Breast epithelium (tissue), 4 donors: ENCODE results near the gene DISP3. TPM values are rescaled to one million over a fixed set of nuclear protein-coding genes. Genes with fewer than 3 reads are reported as not detected.

ENCODE experiments used
- DNase-seq, 2 donors: peaks; one replicate each; pipeline ENCODE4 v3.0.0-alpha.2; 2019; ENCODE audit warnings: low spot score in 2 of 2
- H3K27ac ChIP-seq, 2 donors: fragments of 200-600 bp; sonication (generic) in 1 of 2; one replicate each; pipeline ENCODE4 v1.5.1; 2016 to 2019; ENCODE audit warnings: mild to moderate bottlenecking in 1 of 2
- H3K27me3 ChIP-seq, 2 donors: fragments of 200-600 bp; sonication (generic) in 1 of 2; one replicate each; pipeline versions ENCODE4 v1.5.1 to v1.6.0; 2017 to 2019; ENCODE audit warnings: control low read depth in 1 of 2, mild to moderate bottlenecking in 1 of 2
- H3K36me3 ChIP-seq: fragments of 200-600 bp; one replicate; pipeline ENCODE4 v1.5.1; 2019
- H3K4me1 ChIP-seq, 2 donors: fragments of 200-600 bp; sonication (generic); one replicate each; pipeline ENCODE4 v1.5.1; 2016 to 2019; ENCODE audit warnings: control low read depth in 1 of 2
- H3K4me3 ChIP-seq, 3 donors: fragments of 200-600 bp; sonication (generic); 1 replicate in 2 of 3; 2 replicates in 1 of 3; pipeline ENCODE4 v1.5.1; 2016 to 2019; ENCODE audit warnings: mild to moderate bottlenecking in 3 of 3, moderate library complexity in 2 of 3
- H3K9me3 ChIP-seq, 2 donors: fragments of 200-600 bp; sonication (generic) in 1 of 2; one replicate each; pipeline ENCODE4 v1.5.1; 2016 to 2019; ENCODE audit warnings: control low read depth in 1 of 2
- POLR2A ChIP-seq: fragments of 450-650 bp; IDR thresholded peaks from one replicate; pipeline ENCODE4 v1.6.1; 2016; ENCODE audit warnings: antibody characterized with exemption, mild to moderate bottlenecking, moderate library complexity
- POLR2AphosphoS5 ChIP-seq, 3 donors: sonication (generic); formaldehyde crosslinking; IDR thresholded peaks; one replicate each; pipeline ENCODE4 v1.6.1; 2017; ENCODE audit warnings: antibody characterized with exemption in 3 of 3
- intact Hi-C: fragments of 100-400 bp; cut with DNase I; formaldehyde crosslinking; loops from one replicate; pipeline ENCODE4 v1.15.1; 2023; ENCODE audit warnings: low total_unique reads
- total RNA-seq, 3 donors: library from RNA; depleted of rRNA; stranded (reverse); fragments of >200 nt; gene quantifications; one replicate each; pipeline ENCODE4 v1.1.0, GENCODE V29; 2016
- TF ChIP-seq, protein P1 (sequence below), 3 donors: fragments of 450-650 bp; IDR thresholded peaks; one replicate each; pipeline ENCODE4 v1.5.1; 2016 to 2017; ENCODE audit warnings: antibody characterized with exemption in 3 of 3, mild to moderate bottlenecking in 3 of 3, moderate library complexity in 3 of 3

Gene DISP3
- total RNA-seq, 3 donors from 2014 or later = 0.88 TPM; not detected in 2

DNA sequence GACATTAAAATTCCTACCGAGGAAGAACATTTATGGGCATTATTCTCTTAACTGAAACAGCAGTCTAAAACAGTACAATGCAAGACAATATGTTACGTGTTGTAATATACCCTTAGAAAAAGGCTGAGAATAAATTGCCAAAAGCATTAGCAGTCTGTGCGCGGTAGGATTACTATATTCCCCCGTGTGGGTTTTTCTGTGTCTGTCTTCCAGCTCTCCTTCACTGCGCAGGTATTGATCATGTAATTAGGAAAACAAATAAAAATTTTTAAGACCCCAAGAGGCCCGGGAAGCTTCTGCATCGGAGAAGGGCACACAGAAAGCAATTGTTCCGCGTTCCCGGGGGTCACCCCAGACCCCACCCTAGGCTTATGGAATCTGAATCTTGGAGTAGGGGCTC lies 106.4 kb downstream of the DISP3 start:
- Histone ChIP-seq H3K9me3 (peaks cover 0 to 3% of the 10 kb centered on the region in 2 donors), H3K27me3 (peaks cover 0 to 19% of the 10 kb centered on the region in 2 donors), H3K27ac (no peak overlapping the region), H3K4me1 (no peaks in the 10 kb centered on the region), H3K4me3 (no peak overlapping the region), H3K36me3 (no peaks in the 10 kb centered on the region)
- DNase-seq = no peak
- intact Hi-C loops = no loop called here
- TF ChIP-seq POLR2A (no peak), POLR2AphosphoS5 (IDR thresholded peaks at IDR 0.05) (no peak)
- TF ChIP-seq, protein P1, sequence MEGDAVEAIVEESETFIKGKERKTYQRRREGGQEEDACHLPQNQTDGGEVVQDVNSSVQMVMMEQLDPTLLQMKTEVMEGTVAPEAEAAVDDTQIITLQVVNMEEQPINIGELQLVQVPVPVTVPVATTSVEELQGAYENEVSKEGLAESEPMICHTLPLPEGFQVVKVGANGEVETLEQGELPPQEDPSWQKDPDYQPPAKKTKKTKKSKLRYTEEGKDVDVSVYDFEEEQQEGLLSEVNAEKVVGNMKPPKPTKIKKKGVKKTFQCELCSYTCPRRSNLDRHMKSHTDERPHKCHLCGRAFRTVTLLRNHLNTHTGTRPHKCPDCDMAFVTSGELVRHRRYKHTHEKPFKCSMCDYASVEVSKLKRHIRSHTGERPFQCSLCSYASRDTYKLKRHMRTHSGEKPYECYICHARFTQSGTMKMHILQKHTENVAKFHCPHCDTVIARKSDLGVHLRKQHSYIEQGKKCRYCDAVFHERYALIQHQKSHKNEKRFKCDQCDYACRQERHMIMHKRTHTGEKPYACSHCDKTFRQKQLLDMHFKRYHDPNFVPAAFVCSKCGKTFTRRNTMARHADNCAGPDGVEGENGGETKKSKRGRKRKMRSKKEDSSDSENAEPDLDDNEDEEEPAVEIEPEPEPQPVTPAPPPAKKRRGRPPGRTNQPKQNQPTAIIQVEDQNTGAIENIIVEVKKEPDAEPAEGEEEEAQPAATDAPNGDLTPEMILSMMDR (IDR thresholded peaks at IDR 0.05) = no peak

Other genes with a start within 250 kb of the DISP3 start
- gene MTOR, start 216.6 kb upstream of the DISP3 start, total RNA-seq = 10 to 100 TPM; 36.8 to 48.4 (median 46.5) TPM
- 10 to 100 TPM; 13.4 to 20.6 (median 16.4) TPM for gene UBIAD1, start 206.0 kb upstream of the DISP3 start, total RNA-seq
- gene FBXO2, start 175.3 kb downstream of the DISP3 start, total RNA-seq = 10 to 100 TPM in 2 of 3 donors, 1 to 10 TPM in 1; 1.3 to 49.3 (median 40.6) TPM
- 10 to 100 TPM; 14.1 to 32.1 (median 31.3) TPM for gene FBXO44, start 175.7 kb downstream of the DISP3 start, total RNA-seq
- 10 to 100 TPM; 10.2 to 17.0 (median 16.5) TPM for gene FBXO6, start 185.0 kb downstream of the DISP3 start, total RNA-seq
- 10 to 100 TPM; 31.8 to 58.7 (median 47.7) TPM for gene MAD2L2, start 202.0 kb downstream of the DISP3 start, total RNA-seq
- gene DRAXIN, start 212.6 kb downstream of the DISP3 start, total RNA-seq = under 1 TPM; under 0.01 to 0.15 (median under 0.01) TPM